ENCODE results near the gene POU2F3.
"Not testable (repeated sequence)": the region's sequence is repeated elsewhere in the genome, so short reads cannot be mapped to it uniquely, and the experiment has no call there.

The POU2F3 gene

DNA sequence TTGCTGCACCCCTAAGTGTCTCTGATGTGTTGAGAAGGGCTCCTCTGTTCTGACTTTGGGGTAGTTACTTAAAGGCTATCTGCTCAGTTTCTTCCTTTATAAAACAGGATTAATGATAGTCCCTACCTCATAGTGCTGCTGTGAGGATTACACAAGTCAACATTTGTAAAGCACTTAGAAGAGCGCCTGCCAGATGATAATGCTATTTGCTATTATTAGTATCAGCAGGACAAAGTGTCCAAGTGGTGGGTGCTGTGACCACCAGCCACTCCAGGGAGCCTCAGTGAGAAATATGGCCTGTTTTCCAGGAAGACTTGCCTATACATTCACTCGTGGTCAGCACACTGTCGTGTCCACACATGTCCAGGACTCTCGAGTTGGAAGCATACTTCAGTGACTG is 16.2 kb downstream of the POU2F3 start:
- no peak for DNase-seq

GRCh38 chr11:120256779-120257178 is 16.8 kb downstream of the POU2F3 start:
- DNase-seq = no peak

DNA sequence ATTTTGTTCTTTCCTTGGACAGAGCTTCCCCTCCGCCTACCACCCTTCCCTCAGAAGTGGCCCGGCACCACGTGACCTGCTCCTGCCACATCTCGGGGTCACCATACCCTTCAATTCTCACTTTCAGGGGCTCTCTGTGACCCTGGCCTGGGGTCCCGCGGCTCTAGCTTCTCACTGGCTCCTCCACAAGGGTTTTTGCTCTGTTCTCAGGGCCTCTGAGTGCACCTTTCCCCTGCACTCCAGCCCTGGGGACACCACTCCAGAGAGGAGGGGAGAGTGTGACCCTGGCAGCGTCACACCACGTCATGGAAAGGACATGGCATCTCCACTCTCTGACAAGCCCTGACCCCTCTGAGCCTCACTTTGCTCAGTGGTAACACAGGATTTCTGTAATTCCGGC is 17.4 kb downstream of the POU2F3 start:
- no peak for DNase-seq

DNA sequence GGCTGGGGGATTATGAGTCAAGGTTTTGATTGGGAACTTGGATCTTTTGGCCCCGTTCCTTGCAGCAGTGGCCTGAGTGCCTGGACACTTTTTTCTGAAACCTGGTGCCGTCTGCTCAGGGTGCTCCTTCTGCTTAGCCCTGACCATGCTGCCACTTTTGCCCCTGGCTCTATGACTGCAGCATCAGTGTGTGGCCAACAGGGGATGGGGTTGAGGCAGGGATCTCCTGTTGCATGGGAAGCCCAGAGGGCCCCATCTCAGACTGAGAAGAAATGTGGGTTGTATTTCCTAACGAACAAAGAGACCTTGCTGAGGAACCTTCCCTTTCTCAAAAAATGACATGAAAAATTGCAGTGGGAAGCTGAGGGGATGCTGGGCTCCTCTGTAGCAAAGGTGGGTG is 18.7 kb downstream of the POU2F3 start:
- DNase-seq = no peak

- DNase-seq = no peak
Measured at GRCh38 chr11:120259241-120259640, 19.3 kb downstream of the POU2F3 start.

GRCh38 chr11:120259988-120260565 is 20.1 kb downstream of the POU2F3 start:
- no peak for DNase-seq

DNA sequence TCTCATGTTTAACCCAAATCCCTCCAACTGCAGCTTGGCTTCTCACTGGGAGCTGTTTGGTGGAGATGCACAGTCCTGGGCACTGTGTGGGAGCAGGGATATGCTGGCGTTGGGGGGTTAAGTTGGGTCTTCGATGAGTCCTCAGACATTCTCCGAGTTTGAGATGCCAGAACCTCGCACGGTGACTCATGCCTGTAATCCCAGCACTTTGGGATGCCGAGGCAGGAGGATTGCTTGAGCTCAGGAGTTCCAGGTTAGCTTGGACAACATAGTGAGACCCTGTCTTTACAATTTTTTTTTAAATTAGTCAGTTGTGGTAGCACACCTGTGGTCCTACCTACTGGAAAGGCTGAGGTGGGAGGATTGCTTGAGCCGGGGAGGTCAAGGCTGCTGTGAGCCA is 20.7 kb downstream of the POU2F3 start:
- no peak for DNase-seq

DNA sequence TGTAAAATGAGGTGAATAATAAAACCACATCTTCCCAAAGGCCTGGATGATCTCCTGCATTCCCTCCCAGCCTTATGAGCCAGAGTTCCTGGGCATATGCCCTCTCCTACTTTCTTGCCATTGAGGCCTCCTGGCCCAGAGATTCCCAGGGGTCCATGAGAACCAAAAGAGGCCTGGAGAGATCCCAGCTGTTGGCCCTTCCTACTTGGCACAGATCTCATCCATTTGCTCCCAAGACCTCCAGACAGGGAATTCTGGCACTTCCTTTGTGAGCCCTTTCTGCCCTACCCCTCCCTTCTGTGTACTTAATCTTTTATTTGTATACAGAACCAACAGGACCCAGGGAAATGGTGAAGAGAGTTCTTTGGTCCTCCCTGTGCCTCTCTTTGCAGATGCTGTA is 21.4 kb downstream of the POU2F3 start:
- DNase-seq = no peak

- DNase-seq = no peak
Measured at GRCh38 chr11:120261931-120262330, 22.0 kb downstream of the POU2F3 start.

- DNase-seq = no peak
Measured at GRCh38 chr11:120267319-120267718, 27.4 kb downstream of the POU2F3 start.

GRCh38 chr11:120268686-120269085 is 28.7 kb downstream of the POU2F3 start:
- DNase-seq = no peak

DNA sequence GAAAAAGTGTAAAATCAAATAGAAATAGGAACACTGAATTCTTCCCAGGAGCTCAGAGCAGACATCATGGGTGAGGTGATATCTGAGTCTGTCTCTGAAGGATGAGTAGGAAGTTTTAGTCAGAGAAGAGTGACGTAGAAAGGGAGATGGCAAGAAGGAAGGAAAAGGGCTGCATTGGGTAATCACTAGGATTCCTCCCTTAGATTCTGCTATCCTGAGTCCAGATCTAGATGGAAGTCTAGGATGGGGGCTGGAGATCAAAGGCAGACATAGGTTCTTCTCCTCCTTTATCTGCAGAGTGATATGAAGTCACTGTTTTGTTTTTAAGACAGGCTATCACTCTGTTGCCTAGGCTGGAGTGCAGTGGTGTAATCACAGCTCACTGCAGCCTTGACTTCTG is 30.4 kb downstream of the POU2F3 start:
- DNase-seq = no peak

DNA sequence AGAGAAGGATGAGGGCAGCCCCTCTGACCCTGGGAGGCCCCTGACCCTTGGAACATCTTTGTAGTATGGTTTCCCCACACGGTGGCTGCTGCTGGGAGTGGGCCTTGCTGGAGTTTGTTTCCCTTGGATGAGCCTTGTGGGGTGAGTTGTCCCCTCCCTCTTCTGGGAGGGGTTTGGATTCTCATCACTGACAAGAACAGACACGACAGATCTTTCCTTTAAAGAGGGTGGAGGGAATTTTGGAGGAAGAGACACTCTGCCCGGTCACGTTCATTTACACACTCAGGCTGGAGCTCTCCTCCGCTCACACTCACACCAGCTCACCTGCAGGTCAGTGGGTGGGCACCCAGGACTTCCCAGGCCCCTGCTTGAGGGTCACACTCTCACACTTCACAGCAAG is 31.7 kb downstream of the POU2F3 start:
- no peak for DNase-seq

DNA sequence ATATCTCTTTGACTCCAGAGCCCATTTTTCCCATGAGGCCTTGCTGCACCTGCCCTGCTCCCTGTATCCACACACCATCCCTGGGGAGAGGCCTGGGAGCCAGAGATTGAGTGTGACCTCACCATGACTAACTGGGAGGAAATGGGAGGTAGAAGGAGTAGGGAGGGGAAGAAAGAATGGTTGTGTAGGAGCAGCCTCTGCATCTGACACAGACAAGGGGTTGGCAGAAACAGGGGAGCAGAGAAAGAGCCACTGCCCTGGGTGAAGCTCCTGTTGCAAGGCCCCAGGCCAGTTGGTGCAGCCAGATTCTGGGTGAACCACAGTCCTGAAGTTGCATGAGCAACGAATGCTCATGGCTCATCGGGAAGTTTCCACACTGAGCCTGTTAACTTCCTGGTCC is 32.4 kb downstream of the POU2F3 start:
- no peak for DNase-seq

GRCh38 chr11:120273432-120273831 is 33.5 kb downstream of the POU2F3 start:
- DNase-seq = no peak

DNA sequence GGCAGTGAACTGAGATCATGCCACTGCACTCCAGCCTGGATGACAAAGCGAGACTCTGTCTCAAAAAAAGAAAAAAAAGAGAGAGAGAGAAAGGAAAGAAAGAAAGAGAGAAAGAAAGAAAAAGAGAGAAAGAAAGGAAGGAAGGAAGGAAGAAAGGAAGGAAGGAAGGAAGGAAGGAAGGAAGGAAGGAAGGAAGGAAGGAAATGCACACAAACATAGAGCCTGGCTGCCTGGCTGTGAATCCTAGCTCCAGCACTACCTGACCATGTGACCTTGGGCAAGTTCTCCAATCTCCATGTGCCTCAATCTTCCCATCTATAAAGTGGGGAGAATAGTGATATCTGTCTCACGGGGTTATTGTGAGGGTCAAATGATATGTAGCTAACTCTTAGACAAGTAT is 34.0 kb downstream of the POU2F3 start:
- DNase-seq = not testable (repeated sequence)

DNA sequence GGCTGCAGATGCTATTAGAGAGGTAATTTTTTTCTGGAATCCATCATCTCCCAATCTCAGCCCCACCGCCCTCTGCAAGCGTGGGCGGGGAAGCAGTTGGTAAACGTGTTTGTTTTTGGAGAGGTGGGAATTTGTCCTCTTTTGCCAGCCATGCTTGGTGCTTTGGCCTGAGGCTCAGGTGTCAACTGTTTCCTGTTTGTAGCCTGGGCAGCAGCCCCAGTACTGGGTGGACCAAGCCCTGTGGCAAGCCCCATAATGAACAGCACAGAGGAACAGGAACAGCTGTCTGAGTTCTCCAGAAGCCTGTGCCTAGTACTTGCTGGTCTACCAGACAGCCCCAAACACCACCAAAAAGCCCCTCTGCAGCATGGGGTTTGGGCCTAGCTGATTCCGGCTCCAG is 39.6 kb downstream of the POU2F3 start:
- DNase-seq = no peak

- no peak for DNase-seq
Measured at GRCh38 chr11:120280600-120281051, 40.7 kb downstream of the POU2F3 start.

GRCh38 chr11:120281143-120281795 is 41.3 kb downstream of the POU2F3 start:
- DNase-seq = peak; percentile 10

- no peak for DNase-seq
Measured at GRCh38 chr11:120283124-120283523, 43.2 kb downstream of the POU2F3 start.

DNA sequence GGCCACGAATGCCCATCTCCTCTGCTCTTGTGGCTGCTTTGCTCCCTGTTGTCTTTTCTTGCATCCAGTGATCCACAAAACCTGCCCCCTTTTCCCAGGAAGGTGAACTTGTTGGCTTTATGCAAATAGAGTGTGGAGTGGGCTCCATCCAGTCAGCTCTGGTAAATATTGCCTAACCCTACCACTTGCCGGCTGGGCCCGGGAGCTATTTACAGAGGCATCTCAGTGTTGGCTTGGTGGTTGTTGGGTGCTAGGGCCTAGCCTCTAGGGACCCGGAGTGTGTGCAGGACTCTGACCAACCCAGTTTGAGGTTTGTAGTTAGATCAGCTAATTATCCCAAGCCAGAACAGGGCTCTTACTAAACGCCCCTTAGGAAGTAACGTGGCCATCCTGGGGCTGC is 44.3 kb downstream of the POU2F3 start:
- no peak for DNase-seq

- DNase-seq = no peak
Measured at GRCh38 chr11:120285256-120285655, 45.3 kb downstream of the POU2F3 start.

DNA sequence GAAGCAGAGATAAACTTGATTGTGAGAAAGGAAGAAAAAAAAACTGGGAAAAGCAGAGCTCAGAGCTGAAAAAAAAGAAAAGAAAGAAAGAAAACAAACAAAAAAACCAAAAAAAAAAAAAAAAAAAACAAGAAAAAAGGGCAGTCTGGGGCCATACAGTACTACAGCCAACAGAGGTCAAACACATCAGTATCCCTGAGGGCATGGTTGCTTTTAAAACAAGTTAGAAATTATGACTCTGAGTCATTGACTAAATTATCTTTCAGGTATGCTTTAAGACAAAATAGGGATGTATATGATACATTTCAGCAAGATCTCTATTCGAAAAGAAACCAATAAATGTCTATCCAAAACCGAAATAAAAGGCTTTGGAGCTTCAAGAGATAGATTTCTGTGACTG is 48.1 kb downstream of the POU2F3 start:
- no peak for DNase-seq

- DNase-seq = no peak
Measured at GRCh38 chr11:120289426-120289825, 49.5 kb downstream of the POU2F3 start.

GRCh38 chr11:120290956-120291355 is 51.0 kb downstream of the POU2F3 start:
- no peak for DNase-seq
